ENCODE results near the gene RTL10.
"Not testable (repeated sequence)": the region's sequence is repeated elsewhere in the genome, so short reads cannot be mapped to it uniquely, and the experiment has no call there.

Gene RTL10

DNA sequence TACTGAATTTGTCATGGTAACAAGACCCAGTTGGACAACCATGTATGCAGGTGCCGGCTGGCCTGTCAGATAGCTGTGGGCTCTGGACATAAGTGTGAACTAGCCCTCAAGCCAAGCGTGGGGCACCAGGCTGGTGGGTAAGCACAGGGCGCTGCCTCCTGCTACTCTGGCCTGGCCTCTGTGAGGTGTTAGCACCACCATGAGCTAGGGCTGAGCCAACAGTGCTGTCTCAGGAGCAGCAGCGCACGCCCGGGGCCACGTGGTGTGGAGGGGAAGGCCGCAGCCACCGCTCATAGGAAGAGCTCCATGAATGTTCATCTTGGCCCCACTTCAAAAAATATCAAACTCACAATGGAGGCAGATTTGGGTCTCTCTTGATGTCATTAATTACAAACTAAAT, 35.3 kb upstream of the RTL10 start:
- DNase-seq (ENCODE audit: low read depth, low spot score) = no peak

DNA sequence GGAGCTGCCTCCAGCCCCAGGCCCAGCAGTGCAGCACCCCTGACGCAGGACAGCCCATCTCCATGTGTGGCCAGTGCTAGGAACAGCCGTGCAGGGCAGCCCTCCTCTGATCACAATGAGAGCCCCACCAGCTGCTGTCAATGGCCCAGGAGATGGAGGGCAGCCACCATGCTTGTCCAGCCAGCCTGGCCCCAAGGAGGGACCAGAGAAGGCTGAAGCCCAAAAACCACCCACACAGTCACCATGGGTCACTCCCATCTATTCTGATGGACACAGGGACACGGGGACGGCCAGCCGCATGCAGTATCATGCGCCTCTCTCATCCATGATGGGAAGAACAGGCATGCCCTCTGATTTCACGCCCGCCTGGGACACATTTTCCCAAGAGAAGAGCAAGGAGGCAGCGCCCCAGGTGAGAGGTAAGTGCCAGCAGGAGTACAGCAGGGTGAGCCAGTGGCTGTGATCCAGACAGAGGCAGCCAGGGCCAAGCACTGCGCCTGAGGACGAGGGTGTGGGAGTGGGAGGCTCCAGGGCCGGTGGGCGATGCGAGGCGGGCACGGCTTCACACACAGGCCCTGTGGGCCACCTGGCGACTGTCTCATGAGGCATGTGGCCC, 33.6 kb upstream of the RTL10 start:
- DNase-seq (ENCODE audit: low read depth, low spot score) = no peak

DNA sequence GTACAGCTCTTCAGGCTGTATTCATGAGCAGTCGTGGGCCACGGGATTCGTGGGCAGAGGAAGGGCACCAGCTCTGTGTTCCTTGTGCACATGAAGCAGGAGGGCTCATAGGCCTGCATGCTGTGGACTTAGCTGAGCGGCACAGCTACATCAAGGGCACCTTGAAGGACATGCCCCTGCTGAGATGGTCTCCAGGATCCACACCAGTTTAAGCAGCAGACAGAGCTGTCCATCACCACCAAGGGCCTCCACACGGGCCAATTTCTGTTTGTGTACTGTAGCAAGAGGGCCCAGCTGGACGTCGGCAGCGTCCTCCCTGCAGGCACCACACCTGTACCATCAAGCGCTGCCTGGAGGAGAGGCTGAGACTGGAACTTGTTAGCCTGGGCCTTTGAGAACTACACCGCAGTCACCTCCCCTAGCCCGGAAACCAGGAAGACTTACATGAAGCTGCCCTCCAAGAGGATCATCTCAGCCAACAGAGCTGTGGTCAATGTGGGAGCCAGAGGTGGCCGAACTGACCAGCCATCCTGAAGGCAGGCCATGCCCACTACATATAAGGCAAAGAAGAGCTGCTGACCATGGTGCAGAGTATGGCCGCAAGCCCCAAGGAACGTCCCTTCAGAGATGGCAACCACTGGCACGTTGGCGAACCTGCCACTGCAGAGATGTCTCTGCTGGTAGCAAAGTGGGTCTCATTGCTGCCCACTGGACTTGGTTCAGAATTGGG, 32.7 kb upstream of the RTL10 start:
- no peak for DNase-seq (ENCODE audit: low read depth, low spot score)

DNA sequence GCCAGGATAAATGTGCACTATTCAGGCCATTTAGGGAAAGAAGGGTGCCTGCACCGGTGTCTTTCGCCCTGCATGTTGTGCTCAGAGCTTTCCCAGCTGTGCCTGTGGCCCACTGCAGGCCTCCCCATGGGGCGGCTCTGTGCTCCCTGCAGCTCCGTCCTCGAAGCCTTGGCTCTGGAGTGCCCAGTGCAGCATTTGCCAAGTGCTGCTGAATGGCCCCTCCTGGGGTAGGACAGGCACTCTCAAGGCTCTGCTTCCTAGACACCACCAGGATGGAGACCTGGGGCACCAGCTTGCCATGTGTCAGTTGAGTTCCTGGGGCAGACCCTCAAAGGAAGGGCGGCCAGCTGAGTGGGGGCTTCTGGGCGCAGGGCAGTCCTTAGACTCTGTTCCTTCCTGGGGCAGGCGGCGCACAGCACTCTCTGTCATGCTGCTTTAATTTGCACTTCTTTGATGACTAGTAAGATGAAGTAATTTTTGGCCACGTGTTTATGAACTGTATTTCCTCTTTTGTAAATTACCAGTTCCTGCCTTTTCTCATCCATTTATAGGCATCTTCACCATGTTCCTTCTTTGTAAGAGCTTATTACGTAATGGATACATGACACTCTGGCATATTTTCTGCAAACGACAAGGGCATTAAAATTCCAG, 32.1 kb upstream of the RTL10 start:
- no peak for DNase-seq (ENCODE audit: low read depth, low spot score)

DNA sequence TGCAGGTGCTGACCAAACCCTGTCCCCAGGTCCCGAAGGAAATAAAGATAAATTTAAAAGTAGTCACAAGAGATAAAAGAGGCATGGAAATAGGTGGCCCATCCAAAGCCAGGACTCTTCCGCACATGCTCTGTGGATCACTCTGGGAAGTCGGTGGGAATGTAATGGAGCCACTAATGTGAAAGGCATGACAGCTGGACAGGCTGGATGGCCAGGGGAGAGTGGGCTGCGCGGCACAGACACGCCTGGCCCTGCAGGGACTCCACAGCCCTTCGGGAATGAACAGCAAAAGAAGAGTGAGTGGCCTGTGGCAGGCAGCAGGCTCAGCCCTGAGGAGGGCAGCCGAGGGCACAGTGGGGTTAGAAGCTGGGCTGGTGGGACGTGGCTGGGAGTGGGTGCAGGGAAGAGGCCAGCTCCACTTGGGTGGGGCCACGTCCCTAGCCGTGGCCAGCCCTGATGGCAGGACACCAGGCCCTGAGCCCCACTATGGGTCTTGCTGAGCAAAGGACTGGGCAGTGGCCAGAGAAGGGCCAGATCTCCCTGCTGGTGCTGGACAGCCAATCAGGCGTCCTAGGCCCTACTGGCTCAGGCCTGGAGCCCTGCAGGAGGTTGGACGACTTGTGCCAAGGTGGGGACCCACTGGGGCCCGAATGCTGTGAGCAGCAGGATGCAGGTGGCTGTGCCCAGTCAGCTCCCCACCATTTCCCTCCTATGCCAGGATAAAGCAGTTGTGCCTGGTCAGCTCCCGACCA, 31.3 kb upstream of the RTL10 start:
- DNase-seq (ENCODE audit: low read depth, low spot score) = no peak

DNA sequence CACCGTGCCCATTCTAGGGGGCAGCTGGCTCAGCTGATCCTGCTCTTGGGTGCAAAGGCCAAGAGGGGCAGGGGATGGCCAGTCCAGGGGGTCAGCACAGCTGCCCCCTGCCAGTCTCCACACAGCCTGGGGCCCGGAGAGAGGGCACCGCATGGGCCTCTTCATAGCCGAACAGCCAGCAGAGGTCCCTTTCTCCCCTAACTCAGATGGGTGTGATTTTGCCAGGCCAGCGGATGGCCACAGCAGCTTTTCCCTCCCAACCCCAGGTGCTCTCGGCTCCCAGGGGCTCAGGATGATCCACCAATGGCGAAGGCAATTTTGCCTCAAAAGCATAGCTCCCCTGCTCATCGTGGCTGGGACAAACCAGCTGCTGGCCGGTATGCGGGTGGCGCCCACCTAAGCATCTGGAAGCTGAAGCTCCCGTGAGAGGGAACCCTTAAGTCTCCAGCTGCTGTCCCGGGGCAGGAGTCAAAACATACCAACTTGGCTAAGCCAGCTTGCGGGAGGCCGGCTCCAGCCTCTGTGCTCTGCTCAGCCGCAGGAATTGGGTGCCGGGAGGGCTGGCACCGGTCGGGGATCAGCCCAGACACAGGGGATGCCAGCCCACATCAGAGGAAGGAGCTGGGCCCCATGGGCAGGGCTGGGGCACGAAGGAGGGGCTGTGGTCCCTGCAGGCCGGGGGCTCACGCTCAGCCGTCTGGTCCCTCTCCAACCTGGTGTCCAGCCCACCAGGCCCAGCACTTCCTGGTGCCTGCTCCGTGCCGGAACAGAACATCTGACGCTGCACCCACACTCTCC, 30.5 kb upstream of the RTL10 start:
- DNase-seq (ENCODE audit: low read depth, low spot score) = no peak

DNA sequence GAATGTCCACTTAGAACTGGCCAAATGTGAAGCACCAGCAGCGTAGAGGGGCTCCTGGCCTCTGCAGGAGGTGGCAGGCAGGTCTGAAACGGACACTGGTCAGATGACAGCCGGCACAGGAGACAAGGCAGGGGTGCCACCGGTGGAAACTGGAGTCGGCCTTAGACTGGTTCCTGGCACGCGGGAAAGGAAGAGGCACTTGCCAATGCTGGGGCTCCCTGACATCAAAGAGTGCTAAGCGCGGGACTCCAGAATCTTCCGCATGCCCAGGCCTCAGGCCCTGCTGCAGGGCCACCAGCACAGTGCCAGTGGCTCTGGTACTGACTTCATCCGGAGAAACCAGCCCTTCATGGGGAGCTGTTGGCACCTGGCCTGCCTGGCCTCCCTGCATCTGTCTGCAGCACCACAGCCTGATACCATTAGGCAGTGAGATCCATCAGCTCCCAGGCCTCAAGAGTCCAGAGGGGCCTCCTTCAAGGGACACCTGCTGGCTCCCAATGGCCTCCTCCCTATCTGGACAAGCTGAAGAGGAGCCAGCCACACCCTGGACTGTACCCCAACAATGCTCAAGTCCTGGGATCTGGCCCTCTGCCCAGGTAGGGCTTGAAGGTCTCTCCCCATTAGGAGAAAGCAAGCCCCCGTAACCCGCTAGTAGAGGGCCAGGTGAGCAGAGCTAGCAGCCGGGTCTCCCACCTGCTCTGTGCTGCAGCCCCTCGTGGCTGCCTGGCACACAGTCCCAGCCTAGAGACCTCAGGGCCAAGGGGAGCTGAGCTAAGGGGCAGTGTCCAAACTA, 29.7 kb upstream of the RTL10 start:
- DNase-seq (ENCODE audit: low read depth, low spot score) = no peak

DNA sequence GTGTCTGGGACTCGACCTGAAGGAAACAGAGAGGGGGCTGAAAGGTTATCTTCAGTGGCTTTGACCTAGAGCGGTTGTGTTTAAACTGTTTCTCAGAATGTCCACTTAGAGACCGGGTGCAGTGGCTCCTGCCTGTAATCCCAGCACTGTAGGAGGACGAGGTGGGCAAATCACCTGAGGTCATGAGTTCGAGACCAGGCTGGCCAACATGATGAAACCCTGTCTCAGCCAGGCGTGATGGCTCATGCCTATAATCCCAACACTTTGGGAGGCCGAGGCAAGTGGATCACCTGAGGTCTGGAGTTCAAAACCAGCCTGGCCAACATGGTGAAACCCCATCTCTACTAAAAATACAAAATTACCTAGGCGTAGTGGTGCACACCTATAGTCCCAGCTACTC, 28.8 kb upstream of the RTL10 start:
- DNase-seq (ENCODE audit: low read depth, low spot score) = not testable (repeated sequence)

DNA sequence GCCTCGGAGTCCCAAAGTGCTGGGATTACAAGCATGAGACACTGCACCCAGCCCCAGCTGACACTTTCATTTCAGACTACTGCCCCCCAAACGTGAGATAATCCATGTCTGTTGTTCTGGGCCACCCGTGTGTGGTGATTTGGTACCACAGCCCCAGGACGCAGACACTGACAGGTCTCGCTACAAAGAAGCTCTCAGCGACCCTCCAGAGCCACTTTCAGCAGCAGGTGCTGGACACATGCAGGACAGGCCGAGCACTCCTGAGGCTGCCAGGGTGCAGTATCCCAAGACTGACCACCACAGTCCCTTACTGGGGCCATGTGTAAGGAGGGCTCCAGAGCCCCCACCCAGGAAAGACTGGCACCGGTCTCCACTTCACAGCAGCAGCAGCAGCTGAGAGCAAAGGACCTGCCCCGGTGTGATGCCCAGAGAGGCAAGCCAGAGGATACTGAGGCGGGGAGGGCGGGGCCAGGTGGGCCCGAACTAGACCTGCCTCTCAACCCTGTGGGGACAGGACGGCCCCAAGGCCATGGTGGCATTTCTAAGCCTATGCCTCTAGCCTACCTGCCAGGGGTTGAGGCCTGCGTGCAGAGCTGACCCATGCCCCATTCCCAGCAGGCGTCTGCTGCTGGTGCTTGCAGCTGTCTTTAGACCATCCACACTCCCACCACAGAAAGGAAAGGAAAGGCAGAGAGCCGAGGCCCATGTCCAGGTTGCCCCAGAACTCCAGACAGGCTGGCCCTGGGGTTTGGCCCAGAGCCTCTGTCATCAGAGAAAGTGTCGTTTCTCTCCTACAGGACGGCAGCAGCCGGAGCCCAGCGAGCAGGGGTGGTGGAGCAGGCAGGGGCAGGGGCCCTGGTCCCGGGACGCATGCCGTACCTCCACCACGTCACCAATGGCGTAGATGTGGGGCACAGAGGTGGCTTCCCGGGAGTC, 28.0 kb upstream of the RTL10 start:
- no peak for DNase-seq (ENCODE audit: low read depth, low spot score)

DNA sequence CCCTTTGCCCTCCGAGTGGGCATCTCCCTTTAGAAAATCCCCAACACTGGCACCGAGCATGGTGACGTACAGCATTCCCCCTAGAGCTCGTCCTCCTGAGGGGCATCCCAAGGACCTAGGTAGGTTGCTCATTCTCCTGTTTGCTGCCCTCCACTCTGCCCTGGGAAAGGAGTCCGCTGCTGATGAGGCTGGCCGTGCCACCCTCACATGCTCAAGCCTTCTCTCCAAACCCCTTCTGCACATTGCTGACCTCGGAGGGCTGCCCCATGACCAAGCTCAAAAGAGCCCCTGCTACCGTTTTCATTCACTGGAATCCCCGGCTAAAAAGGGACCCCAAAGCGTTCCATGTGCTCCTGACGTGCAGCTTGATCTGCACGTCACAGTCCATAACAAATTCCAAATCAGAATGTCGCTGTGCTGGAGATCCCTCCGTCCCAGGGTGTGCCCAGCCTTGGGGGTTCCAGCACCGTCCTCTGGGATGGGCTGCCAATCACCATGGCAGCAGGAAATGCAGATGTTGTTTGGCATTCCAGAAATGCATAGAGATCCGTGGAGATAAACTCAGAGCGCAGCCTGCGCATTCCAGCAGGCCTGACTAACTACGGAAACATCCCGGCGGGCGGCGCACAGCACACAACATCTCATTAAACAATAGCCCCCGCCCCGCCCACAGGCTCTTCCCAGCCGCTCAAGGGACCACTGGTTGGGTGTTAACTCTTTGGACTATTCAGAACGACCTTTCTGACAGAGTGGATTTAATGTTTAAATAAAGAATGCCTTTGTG, 26.3 kb upstream of the RTL10 start:
- DNase-seq (ENCODE audit: low read depth, low spot score) = peak; percentile 98

DNA sequence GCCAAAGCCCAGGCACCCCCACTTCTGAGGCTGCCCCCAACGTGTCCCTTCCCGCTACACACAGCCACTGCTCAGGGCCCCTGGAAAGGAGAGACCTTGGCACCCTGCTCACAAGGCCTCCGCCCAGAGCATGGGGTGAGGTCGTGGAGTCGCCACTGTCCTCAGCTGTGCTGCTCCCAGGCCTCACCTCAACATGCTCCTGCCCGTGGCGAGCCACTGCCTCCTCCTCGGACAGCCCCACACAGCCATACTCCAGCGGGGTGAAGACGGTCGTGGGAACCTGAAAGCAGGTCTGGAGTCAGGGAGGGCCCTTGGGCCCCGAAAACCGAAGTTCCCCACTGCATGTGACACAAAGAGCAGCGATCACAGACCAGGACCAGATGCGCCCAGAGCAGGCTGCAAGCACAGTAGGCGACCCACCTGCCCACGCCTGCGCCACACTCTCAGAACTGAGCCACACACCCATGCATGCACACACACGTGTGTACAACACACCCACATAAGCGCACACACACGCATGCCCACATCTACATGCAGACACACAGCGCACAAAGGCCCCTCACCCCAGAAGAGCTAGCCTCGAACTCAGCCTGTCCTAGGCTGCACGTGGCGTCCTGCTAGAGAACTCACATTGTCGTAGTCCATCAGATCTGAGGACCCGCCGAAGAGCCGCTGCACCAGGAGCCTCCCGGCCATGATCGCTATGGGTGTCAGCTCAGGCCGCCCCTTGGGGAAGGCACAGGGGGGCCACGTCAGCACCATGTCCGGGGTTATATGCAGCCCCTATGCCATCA, 25.5 kb upstream of the RTL10 start:
- DNase-seq (ENCODE audit: low read depth, low spot score) = no peak

DNA sequence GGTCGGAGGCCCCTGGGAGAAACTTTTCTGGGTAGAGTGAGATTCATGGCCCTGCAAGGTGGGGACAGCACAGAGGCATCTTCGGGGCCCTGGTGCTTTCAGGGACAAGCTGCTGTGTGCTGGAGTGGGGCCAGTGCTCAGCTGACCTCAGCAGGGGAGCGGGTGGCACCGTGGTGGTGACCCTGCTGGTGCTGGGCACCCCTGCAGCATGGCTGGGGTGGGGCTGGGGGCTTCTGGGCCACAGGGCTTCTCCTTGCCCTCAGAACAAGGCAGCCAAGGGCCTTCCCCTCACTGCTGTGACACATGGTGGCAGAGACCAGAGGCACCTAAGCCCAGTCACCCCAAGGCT, 24.9 kb upstream of the RTL10 start:
- DNase-seq (ENCODE audit: low read depth, low spot score) = no peak

DNA sequence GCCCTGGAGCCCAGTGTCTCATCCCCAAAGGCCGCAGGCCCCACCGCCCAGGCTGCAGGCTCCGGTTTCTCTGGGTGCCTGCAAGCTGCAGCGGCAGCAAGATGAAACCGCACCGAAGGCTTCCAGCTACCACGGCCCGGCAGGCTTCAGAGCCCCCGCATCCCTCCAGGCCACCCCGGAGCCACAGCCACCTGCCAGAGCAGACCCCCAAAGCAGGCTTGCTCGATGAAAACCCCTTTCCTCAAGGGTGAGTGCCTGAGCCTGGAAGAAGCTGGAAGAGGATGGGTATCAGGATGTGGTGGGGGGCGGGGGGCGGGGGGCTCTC, 24.5 kb upstream of the RTL10 start:
- no peak for DNase-seq (ENCODE audit: low read depth, low spot score)

DNA sequence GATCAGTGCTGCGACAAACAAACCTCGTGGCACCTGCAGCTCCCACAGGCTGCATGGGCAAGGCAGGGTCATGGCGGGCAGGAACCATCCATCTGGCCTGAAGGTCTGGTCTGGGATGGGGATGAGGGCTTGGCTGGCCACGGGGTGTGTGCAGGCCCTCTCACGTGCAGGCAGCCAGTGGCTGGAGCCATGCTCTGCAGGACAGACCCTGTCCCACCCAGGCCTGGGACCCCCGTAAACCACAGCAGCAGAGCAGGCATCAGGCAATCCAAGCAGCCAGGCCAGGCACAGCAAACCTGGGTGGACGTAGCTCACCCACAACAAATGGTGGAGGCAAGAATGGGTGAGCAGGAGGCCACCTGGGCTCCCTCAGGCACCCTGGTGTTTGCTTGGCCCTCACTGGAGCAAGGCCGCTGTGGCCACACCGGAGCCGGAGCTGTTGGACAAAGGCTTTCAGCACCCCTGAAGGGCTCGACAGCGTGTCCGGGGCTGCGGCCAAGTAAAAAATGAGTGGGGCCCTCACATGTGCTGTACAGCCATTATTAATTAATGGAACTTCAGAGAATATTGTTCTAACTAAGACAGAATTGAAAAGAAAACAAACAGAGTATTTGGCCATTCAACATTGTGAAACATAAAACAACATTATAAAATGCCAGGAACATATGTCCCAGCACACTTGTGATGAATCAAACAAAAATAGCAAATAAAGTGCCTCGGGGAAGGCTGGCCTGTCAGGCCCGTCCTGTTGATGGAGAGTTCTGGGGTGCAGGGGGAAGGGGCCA, 24.0 kb upstream of the RTL10 start:
- DNase-seq (ENCODE audit: low read depth, low spot score) = no peak

DNA sequence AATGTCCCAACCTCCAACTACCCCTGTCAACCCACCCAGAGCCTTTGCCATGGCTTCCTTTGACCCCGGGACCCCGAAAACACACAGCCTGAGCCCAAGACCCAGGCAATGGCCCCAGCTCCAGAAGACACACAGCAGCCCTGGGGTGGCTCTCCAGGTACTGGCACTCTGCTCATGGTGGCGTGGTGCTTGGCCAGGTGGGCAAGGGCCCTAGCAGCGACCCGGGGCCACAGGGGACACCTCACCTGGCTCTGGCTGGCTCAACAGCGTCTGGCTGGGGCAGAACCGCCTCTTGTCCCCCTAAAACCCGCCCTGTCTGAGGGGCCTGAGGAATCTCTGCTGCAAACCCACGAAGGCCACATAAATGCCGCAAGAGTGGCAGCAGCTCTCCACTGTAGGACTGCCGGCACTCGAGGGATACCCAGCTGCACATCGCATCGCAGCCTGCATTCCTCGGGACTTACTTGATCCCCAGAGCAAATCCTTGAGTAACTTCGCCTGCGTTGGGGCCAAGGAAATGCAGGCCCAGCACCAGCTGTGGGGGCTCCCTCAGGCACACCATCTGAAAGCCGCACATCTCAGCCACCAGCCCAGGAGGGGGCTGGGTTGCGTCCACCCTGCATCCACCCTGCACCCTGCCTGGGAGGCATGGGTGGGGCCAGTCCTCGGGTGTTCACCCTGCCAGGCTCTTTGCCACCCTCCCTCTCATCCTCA, 23.1 kb upstream of the RTL10 start:
- DNase-seq (ENCODE audit: low read depth, low spot score) = peak; percentile 53

DNA sequence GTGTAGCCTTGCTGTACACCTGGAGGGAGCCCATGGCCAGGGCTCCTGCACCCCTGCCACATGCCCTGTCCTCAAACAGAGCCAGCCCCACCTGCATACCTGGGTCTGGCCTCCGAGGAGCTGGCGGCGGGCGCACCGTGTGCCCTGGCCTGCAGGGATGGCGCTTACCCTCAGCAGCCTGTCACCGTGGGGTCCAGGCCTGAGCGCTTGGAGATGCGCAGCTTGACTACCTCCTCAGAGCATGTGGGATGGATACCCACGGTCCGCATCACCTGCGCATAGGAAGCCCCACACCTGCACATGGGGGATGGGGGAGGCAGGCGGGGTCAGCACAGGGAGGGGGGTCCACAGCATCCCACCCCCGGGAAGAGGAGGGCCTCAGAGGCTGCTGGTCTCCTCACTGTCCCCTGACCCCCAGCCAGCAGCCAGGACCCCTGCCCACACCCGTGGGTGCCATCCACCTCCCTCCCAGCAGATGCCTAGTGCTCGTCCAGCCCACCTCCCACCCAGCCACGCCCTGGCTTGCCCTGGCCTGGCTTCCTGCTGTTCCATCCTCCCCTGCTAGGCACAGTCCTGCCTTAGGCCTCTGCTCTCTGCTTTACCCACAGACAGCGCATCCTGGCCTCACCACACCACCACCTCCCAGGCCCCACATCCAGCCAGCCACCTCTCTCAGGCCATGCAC, 22.4 kb upstream of the RTL10 start:
- no peak for DNase-seq (ENCODE audit: low read depth, low spot score)

Measured in astrocyte of the hippocampus (primary cell).